Heart left ventricle (tissue), 13 donors: Measurements from ENCODE around the gene P2RX3.

Source experiments
- POLR2A ChIP-seq, 2 donors: fragments of 450-650 bp; IDR thresholded peaks; one replicate each; pipeline ENCODE4 v1.6.1; 2017; ENCODE audit warnings: antibody characterized with exemption in 2 of 2, mild to moderate bottlenecking in 2 of 2, moderate library complexity in 2 of 2
- TF ChIP-seq, protein P1 (sequence below), 12 donors: fragments of 200-600 bp; sonication (generic) in 4 of 12; IDR thresholded peaks; one replicate each; pipeline versions ENCODE4 v1.5.0 to v1.8.0; 2018 to 2022; ENCODE audit warnings: antibody characterized with exemption in 12 of 12, mild to moderate bottlenecking in 5 of 12
- donor health status: ischemic (EF 13 %, LVEDD 7.1; RV severe dilation, severe dysfunction).
- donor health status: DM: no; HTN: yes; CAD: no.
- donor health status: DM: no; HTN: no; CAD: no.
- donor health status: ischemic (EF 25% LVEDD 6.9; RV normal size, moderate dysfunction).
- donor health status: ischemic (EF 25% LVEDD 5.7; RV mildly dilated, moderate dysfunction).
- donor health status: ischemic (EF 35%, LVEDD 5.7; RV mildly dilated, moderate dysfunction).
- donor health status: nonischemic (EF 11% LVEDD 7.7; RV severe dilation, severe dysfunction).
- donor health status: DM: yes; HTN: yes; CAD: no.
- donor health status: PGD.
- donor health status: ischemic (EF 29% LVEDD 5.4; RV normal size, mild dysfunction).
- donor health status: nonischemic (EF 23%, LVEDD 6.1; RV moderate dilation, normal function).

- TF ChIP-seq, protein P1, sequence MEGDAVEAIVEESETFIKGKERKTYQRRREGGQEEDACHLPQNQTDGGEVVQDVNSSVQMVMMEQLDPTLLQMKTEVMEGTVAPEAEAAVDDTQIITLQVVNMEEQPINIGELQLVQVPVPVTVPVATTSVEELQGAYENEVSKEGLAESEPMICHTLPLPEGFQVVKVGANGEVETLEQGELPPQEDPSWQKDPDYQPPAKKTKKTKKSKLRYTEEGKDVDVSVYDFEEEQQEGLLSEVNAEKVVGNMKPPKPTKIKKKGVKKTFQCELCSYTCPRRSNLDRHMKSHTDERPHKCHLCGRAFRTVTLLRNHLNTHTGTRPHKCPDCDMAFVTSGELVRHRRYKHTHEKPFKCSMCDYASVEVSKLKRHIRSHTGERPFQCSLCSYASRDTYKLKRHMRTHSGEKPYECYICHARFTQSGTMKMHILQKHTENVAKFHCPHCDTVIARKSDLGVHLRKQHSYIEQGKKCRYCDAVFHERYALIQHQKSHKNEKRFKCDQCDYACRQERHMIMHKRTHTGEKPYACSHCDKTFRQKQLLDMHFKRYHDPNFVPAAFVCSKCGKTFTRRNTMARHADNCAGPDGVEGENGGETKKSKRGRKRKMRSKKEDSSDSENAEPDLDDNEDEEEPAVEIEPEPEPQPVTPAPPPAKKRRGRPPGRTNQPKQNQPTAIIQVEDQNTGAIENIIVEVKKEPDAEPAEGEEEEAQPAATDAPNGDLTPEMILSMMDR (IDR thresholded peaks at IDR 0.05): peak in 2 of 12 donors; percentile 21 to 32
- TF ChIP-seq POLR2A (IDR thresholded peaks at IDR 0.05): no peak
These were observed 69.1 kb downstream of the P2RX3 start for GRCh38 chr11:57407010-57407920.
